ENCODE measurements around the gene HOXC4. TPM values are rescaled to one million over a fixed set of nuclear protein-coding genes. Genes with fewer than 3 reads are reported as not detected.

Gene HOXC4
- total and polyA plus RNA-seq, 2 of the 8 experiments (the other 6 are each of a cell fraction or from before 2014, with no cell fraction given), result not detected

- Histone ChIP-seq H4K91ac (replicated peaks; ENCODE audit: insufficient read length, low read length) (no peak overlapping the region), H3K23ac (ENCODE audit: insufficient read length) (no peak overlapping the region), H3K9ac (replicated peaks in 1 of 4; ENCODE audit: extremely low read depth in 1 of 4, low read depth in 3 of 4, low read length in 3 of 4) (no peak overlapping the region), H3K9me3 (ENCODE audit: insufficient read depth in 2 of 2, low read depth in 1 of 2, low read length in 1 of 2) (no peaks in the 10 kb centered on the region), H3K79me2 (ENCODE audit: control insufficient read depth in 1 of 2, insufficient read depth in 2 of 2, low read length in 2 of 2) (no peaks in the 10 kb centered on the region), H4K8ac (ENCODE audit: extremely low read depth, insufficient read depth, low read length) (no peak overlapping the region), H3K23me2 (ENCODE audit: low read depth, low read length) (no peaks in the 10 kb centered on the region; the same call in 1 of the 2 replicates), H3K18ac (ENCODE audit: extremely low read depth, low read length) (no peak overlapping the region), H3K4me1 (replicated peaks in 1 of 4; ENCODE audit: control insufficient read depth in 3 of 4, insufficient read depth in 4 of 4, low read length in 3 of 4) (peaks cover 0 to 14% (median 5%) of the 10 kb centered on the region in 4 experiments; a peak in 6 of 7 replicates), H2AK5ac (ENCODE audit: low read depth, low read length) (no peak overlapping the region), H2AFZ (ENCODE audit: low read length) (no peak overlapping the region), H2BK12ac (ENCODE audit: low read depth, low read length) (no peak overlapping the region), H4K20me1 (replicated peaks in 1 of 2; ENCODE audit: control insufficient read depth in 1 of 2, insufficient read depth in 2 of 2, low read length in 2 of 2) (peaks cover 20 to 21% of the 10 kb centered on the region in 2 experiments), H2BK5ac (ENCODE audit: low read depth, low read length) (no peak overlapping the region), H2BK20ac (ENCODE audit: low read length) (no peak overlapping the region), H3K4ac (replicated peaks; ENCODE audit: insufficient read length, low read depth, low read length) (no peak overlapping the region), H2BK120ac (replicated peaks; ENCODE audit: low read depth, low read length) (no peak overlapping the region), H3K4me3 (ENCODE audit: extremely low read depth in 1 of 4, insufficient read depth in 2 of 4, low read depth in 3 of 4, low read length in 4 of 4) (no peak overlapping the region), H3K4me2 (ENCODE audit: insufficient read depth in 1 of 2, low read depth in 2 of 2, low read length in 2 of 2) (no peak overlapping the region), H3K56ac (replicated peaks; ENCODE audit: insufficient read length, low read depth, low read length) (no peak overlapping the region), H3K36me3 (ENCODE audit: control insufficient read depth in 2 of 4, insufficient read depth in 4 of 4, low read length in 3 of 4) (peaks cover 0 to 9% (median 0%) of the 10 kb centered on the region in 4 experiments; a peak in 1 of 8 replicates), H3K14ac (ENCODE audit: insufficient read length) (no peak overlapping the region), H3K27ac (ENCODE audit: low read depth, low read length) (no peak overlapping the region), H3K27me3 (replicated peaks in 1 of 4; ENCODE audit: control insufficient read depth in 3 of 4, extremely low read depth in 1 of 4, insufficient read depth in 3 of 4, low read length in 3 of 4) (peaks cover 97 to 100% (median 100%) of the 10 kb centered on the region in 4 experiments), H2BK15ac (ENCODE audit: low read length) (no peak overlapping the region), H3K79me1 (ENCODE audit: low read depth, low read length) (no peaks in the 10 kb centered on the region), H4K5ac (ENCODE audit: insufficient read length, low read depth, low read length) (no peak overlapping the region)
- no peak for TF ChIP-seq CEBPB (IDR thresholded peaks at IDR 0.05; ENCODE audit: low read depth, low read length)
- TF ChIP-seq RNF2 (IDR thresholded peaks at IDR 0.05; ENCODE audit: borderline replicate concordance, low read depth, low read length, missing control alignments, poor library complexity, severe bottlenecking), result peak; percentile 75
- no peak for TF ChIP-seq HDAC2 (IDR thresholded peaks at IDR 0.05; ENCODE audit: borderline replicate concordance in 1 of 2, low read depth in 2 of 2, low read length in 2 of 2)
- DNase-seq (ENCODE audit: low read depth in 1 of 2, low spot score in 2 of 2) (no peak), FAIRE-seq (no peak)
- ChIA-PET CTCF (ENCODE audit: partially characterized antibody) (interaction anchor here (0.9 kb wide), 1 partner anchor 321 kb away, joined by 3 read pairs; no protein-coding TSS in a partner anchor), POLR2A (ENCODE audit: partially characterized antibody) (no interaction called here)
- 13% methylated on average over 3 of the region's 3 CpGs; no CpG with 5 or more reads in 1 of the 2 experiments for WGBS, 2 experiments (ENCODE audit: extremely low coverage in 1 of 2, insufficient coverage in 1 of 2, insufficient read length in 1 of 2, insufficient replicate concordance in 2 of 2, low coverage in 1 of 2, low lambda C conversion rate in 2 of 2, missing lambda C conversion rate in 1 of 2)
Measured at GRCh38 chr12:54048406-54049093, 5.1 kb upstream of the HOXC4 start.

Data from H1 (cell line).